Gastroesophageal sphincter (tissue), 4 donors: ENCODE results near the gene PCDHB1. TPM values are rescaled to one million over a fixed set of nuclear protein-coding genes. Genes with fewer than 3 reads are reported as not detected.
"Not testable (repeated sequence)": the region's sequence is repeated elsewhere in the genome, so short reads cannot be mapped to it uniquely, and the experiment has no call there.

ENCODE experiments used
- ATAC-seq: fragments of 150-250 bp; one replicate; pipeline ENCODE4 v1.9.1; 2016; ENCODE audit warnings: mild to moderate bottlenecking, moderate library complexity
- H3K27ac ChIP-seq, 4 donors: fragments of 200-600 bp; sonication (generic) in 3 of 4; 1 replicate in 3 of 4; 2 replicates in 1 of 4; pipeline ENCODE4 v1.5.1; 2016 to 2019
- H3K27me3 ChIP-seq: fragments of 200-600 bp; sonication (generic); one replicate; pipeline ENCODE4 v1.5.1; 2019
- H3K36me3 ChIP-seq, 2 donors: fragments of 200-600 bp; sonication (generic); one replicate each; pipeline ENCODE4 v1.5.1; 2019; ENCODE audit warnings: control low read depth in 1 of 2
- H3K4me1 ChIP-seq, 3 donors: fragments of 200-600 bp; sonication (generic); 1 replicate in 2 of 3; 2 replicates in 1 of 3; pipeline ENCODE4 v1.5.1; 2016 to 2019; ENCODE audit warnings: control low read depth in 2 of 3
- H3K4me3 ChIP-seq, 2 donors: fragments of 200-600 bp; sonication (generic); one replicate each; pipeline ENCODE4 v1.5.1; 2019; ENCODE audit warnings: mild to moderate bottlenecking in 1 of 2, moderate library complexity in 1 of 2
- H3K9me3 ChIP-seq, 3 donors: fragments of 200-600 bp; sonication (generic); one replicate each; pipeline ENCODE4 v1.5.1; 2017 to 2019; ENCODE audit warnings: control low read depth in 2 of 3
- EP300 ChIP-seq: sonication (generic); formaldehyde crosslinking; IDR thresholded peaks from one replicate; pipeline ENCODE4 v1.6.1; 2017; ENCODE audit warnings: antibody characterized with exemption, mild to moderate bottlenecking
- POLR2A ChIP-seq, 2 donors: fragments of 450-650 bp; IDR thresholded peaks; one replicate each; pipeline ENCODE4 v1.6.1; 2017; ENCODE audit warnings: antibody characterized with exemption in 2 of 2, mild to moderate bottlenecking in 2 of 2, moderate library complexity in 1 of 2
- POLR2AphosphoS5 ChIP-seq: sonication (generic); formaldehyde crosslinking; IDR thresholded peaks from one replicate; pipeline ENCODE4 v1.6.1; 2017; ENCODE audit warnings: antibody characterized with exemption
- WGBS, 2 donors: methylation state at CpG; one replicate each; pipeline ENCODE4 v1.1.5; 2018; ENCODE audit warnings: low coverage in 1 of 2; 5-methylcytosine and 5-hydroxymethylcytosine counted together
- total RNA-seq, 4 donors: library from RNA; depleted of rRNA; stranded (reverse); fragments of >200 nt; gene quantifications; one replicate each; pipeline ENCODE4 v1.1.0, GENCODE V29; 2016
- TF ChIP-seq, protein P1 (sequence below), 4 experiments: fragments of 200-600 bp in 2 of 4; fragments of 450-650 bp in 2 of 4; sonication (generic) in 1 of 4; IDR thresholded peaks; one replicate each; pipeline ENCODE4 v1.5.1; 2017 to 2019; ENCODE audit warnings: antibody characterized with exemption in 4 of 4, mild to moderate bottlenecking in 2 of 4, moderate library complexity in 2 of 4

PCDHB1 gene
- total RNA-seq, 4 donors from 2014 or later, result 0.05 to 0.13 TPM; not detected in 2

DNA sequence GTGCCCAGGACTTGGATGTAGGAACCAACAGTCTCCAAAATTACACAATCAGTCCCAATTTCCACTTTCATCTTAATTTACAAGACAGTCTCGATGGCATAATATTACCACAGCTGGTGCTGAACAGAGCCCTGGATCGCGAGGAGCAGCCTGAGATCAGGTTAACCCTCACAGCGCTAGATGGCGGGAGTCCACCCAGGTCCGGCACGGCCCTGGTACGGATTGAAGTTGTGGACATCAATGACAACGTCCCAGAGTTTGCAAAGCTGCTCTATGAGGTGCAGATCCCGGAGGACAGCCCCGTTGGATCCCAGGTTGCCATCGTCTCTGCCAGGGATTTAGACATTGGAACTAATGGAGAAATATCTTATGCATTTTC lies 44.1 kb downstream of the PCDHB1 start:
- no CpG with 5 or more reads among the region's 12 CpGs for WGBS, 2 donors
- Histone ChIP-seq H3K4me1 (no peaks in the 10 kb centered on the region), H3K27ac (no peak overlapping the region), H3K9me3 (peaks cover 0 to 82% (median 0%) of the 10 kb centered on the region in 3 donors), H3K4me3 (peak overlapping the region in 1 of 2 donors; percentile 38), H3K27me3 (peaks cover 49% of the 10 kb centered on the region), H3K36me3 (no peaks in the 10 kb centered on the region)
- TF ChIP-seq POLR2AphosphoS5 (no peak), EP300 (no peak), POLR2A (IDR thresholded peaks at IDR 0.05) (no peak)
- TF ChIP-seq, protein P1, sequence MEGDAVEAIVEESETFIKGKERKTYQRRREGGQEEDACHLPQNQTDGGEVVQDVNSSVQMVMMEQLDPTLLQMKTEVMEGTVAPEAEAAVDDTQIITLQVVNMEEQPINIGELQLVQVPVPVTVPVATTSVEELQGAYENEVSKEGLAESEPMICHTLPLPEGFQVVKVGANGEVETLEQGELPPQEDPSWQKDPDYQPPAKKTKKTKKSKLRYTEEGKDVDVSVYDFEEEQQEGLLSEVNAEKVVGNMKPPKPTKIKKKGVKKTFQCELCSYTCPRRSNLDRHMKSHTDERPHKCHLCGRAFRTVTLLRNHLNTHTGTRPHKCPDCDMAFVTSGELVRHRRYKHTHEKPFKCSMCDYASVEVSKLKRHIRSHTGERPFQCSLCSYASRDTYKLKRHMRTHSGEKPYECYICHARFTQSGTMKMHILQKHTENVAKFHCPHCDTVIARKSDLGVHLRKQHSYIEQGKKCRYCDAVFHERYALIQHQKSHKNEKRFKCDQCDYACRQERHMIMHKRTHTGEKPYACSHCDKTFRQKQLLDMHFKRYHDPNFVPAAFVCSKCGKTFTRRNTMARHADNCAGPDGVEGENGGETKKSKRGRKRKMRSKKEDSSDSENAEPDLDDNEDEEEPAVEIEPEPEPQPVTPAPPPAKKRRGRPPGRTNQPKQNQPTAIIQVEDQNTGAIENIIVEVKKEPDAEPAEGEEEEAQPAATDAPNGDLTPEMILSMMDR (IDR thresholded peaks at IDR 0.05), result no peak
- no peak for ATAC-seq

DNA sequence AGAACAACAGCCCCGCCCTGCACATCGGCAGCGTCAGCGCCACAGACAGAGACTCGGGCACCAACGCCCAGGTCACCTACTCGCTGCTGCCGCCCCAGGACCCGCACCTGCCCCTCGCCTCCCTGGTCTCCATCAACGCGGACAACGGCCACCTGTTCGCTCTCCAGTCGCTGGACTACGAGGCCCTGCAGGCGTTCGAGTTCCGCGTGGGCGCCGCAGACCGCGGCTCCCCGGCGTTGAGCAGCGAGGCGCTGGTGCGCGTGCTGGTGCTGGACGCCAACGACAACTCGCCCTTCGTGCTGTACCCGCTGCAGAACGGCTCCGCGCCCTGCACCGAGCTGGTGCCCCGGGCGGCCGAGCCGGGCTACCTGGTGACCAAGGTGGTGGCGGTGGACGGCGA lies 45.0 kb downstream of the PCDHB1 start:
- no CpG with 5 or more reads among the region's 46 CpGs for whole genome bisulfite sequencing, 2 donors
- H3K36me3 ChIP-seq, H3K4me3 ChIP-seq, H3K4me1 ChIP-seq, ATAC-seq, H3K27ac ChIP-seq: not testable (repeated sequence)
- peaks cover 0 to 84% (median 0%) of the 10 kb centered on the region in 3 donors for H3K9me3 ChIP-seq
- H3K27me3 ChIP-seq, result peaks cover 58% of the 10 kb centered on the region

DNA sequence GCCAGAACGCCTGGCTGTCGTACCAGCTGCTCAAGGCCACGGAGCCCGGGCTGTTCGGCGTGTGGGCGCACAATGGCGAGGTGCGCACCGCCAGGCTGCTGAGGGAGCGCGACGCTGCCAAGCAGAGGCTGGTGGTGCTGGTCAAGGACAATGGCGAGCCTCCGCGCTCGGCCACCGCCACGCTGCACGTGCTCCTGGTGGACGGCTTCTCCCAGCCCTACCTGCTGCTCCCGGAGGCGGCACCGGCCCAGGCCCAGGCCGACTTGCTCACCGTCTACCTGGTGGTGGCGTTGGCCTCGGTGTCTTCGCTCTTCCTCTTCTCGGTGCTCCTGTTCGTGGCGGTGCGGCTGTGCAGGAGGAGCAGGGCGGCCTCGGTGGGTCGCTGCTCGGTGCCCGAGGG lies 45.4 kb downstream of the PCDHB1 start:
- not testable (repeated sequence) for H3K4me1 ChIP-seq, H3K36me3 ChIP-seq, H3K4me3 ChIP-seq, ATAC-seq, H3K27ac ChIP-seq
- Histone ChIP-seq H3K9me3 (peaks cover 0 to 88% (median 0%) of the 10 kb centered on the region in 3 donors), H3K27me3 (peaks cover 62% of the 10 kb centered on the region)
- no CpG with 5 or more reads among the region's 38 CpGs for WGBS, 2 donors

DNA sequence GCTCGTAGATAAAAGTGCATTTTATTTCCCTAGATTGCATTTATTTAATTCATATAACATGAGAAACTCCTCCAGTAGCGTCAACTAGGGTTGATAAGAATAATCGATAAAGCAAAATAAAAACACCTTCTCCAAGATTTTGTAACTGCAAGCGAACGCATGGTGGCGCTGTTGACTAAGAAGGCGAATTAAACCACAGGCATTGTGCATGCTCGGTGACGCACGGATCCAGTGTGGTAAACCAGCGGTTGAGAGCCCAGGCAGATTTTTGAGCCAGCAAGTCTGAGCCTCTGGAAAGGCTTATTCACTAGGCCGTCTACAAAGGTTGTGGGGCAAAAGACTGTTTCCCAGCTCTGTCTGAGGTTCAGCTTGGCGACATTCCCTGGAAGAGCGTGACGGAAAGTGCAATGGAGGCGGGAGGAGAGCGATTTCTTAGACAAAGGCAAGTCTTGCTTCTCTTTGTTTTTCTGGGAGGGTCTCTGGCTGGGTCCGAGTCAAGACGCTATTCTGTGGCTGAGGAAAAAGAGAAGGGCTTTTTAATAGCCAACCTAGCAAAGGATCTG lies 49.1 kb downstream of the PCDHB1 start, which contains the start of gene PCDHB3:
TSS of gene PCDHB3 (plus strand) at position 231 of the 563 bp plus-strand sequence. CDS start at position 408, 177 bp downstream.
- Histone ChIP-seq H3K4me3 (peak within 1 kb of the TSS in 1 of 2 donors; percentile 38), H3K27me3 (peaks cover 57% of the 10 kb centered on the region), H3K36me3 (no peaks in the 10 kb centered on the region), H3K4me1 (no peaks in the 10 kb centered on the region), H3K9me3 (peaks cover 0 to 77% (median 0%) of the 10 kb centered on the region in 3 donors), H3K27ac (no peak within 1 kb of the TSS)
- ATAC-seq, result no peak
- WGBS, 2 donors, result 17 to 27% methylated on average over 6 to 19 of the region's 19 CpGs
- TF ChIP-seq POLR2A (IDR thresholded peaks at IDR 0.05) (no peak), EP300 (no peak), POLR2AphosphoS5 (no peak)
- TF ChIP-seq, protein P1 (IDR thresholded peaks at IDR 0.05), result peak in 2 of 4 experiments; percentile 19 to 35

DNA sequence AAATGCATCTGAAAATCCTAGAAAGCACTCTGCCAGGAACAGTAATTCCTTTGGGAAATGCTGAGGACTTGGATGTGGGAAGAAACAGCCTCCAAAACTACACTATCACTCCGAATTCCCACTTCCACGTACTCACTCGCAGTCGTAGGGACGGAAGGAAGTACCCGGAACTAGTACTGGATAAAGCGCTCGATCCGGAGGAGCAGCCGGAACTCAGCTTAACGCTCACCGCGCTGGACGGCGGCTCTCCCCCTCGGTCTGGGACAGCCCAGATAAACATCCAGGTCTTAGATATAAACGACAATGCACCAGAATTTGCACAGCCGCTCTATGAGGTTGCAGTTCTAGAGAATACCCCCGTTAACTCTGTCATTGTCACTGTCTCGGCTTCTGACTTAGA lies 49.9 kb downstream of the PCDHB1 start:
- no peaks in the 10 kb centered on the region for H3K4me1 ChIP-seq

DNA sequence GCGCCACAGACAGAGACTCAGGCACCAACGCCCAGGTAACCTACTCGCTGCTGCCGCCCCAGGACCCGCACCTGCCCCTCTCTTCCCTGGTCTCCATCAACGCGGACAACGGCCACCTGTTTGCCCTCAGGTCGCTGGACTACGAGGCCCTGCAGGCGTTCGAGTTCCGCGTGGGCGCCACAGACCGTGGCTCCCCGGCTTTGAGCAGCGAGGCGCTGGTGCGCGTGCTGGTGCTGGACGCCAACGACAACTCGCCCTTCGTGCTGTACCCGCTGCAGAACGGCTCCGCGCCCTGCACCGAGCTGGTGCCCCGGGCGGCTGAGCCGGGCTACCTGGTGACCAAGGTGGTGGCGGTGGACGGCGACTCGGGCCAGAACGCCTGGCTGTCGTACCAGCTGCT lies 50.9 kb downstream of the PCDHB1 start:
- H3K36me3 ChIP-seq, ATAC-seq, H3K4me1 ChIP-seq, H3K4me3 ChIP-seq, H3K27ac ChIP-seq: not testable (repeated sequence)
- Histone ChIP-seq H3K27me3 (peaks cover 44% of the 10 kb centered on the region), H3K9me3 (peaks cover 0 to 64% (median 0%) of the 10 kb centered on the region in 3 donors)
- no CpG with 5 or more reads among the region's 39 CpGs for WGBS, 2 donors

More for the DNA sequence above, 49.9 kb downstream of the PCDHB1 start:
- TF ChIP-seq EP300 (no peak), POLR2A (IDR thresholded peaks at IDR 0.05) (no peak), POLR2AphosphoS5 (no peak)
- TF ChIP-seq, protein P1 (IDR thresholded peaks at IDR 0.05), result no peak
- H3K36me3 ChIP-seq, result no peaks in the 10 kb centered on the region
- peaks cover 0 to 73% (median 0%) of the 10 kb centered on the region in 3 donors for H3K9me3 ChIP-seq
- H3K4me3 ChIP-seq, result peak overlapping the region in 1 of 2 donors; percentile 38
- ATAC-seq, result no peak
- H3K27ac ChIP-seq, result no peak overlapping the region
- 36 to 63% methylated on average over 12 to 13 of the region's 20 CpGs for WGBS, 2 donors
- peaks cover 50% of the 10 kb centered on the region for H3K27me3 ChIP-seq

DNA sequence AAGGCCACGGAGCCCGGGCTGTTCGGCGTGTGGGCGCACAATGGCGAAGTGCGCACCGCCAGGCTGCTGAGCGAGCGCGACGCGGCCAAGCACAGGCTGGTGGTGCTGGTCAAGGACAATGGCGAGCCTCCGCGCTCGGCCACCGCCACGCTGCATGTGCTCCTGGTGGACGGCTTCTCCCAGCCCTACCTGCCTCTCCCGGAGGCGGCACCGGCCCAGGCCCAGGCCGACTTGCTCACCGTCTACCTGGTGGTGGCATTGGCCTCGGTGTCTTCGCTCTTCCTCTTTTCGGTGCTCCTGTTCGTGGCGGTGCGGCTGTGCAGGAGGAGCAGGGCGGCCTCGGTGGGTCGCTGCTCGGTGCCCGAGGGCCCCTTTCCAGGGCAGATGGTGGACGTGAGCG lies 51.3 kb downstream of the PCDHB1 start:
- not testable (repeated sequence) for H3K4me3 ChIP-seq, H3K27ac ChIP-seq, ATAC-seq, H3K4me1 ChIP-seq, H3K36me3 ChIP-seq
- peaks cover 0 to 62% (median 0%) of the 10 kb centered on the region in 3 donors for H3K9me3 ChIP-seq
- WGBS, 2 donors, result no CpG with 5 or more reads among the region's 38 CpGs
- H3K27me3 ChIP-seq, result peaks cover 43% of the 10 kb centered on the region
